Transverse colon (tissue), 4 donors: Measurements from ENCODE around the gene SESN3. TPM values are rescaled to one million over a fixed set of nuclear protein-coding genes. Genes with fewer than 3 reads are reported as not detected.

ENCODE experiments used
- DNase-seq: peaks from one replicate; pipeline ENCODE4 v3.0.0-alpha.2; 2019
- H3K27ac ChIP-seq, 4 donors: fragments of 200-600 bp; sonication (generic); 2 replicates each; pipeline ENCODE4 v1.5.1; 2016 to 2018; ENCODE audit warnings: inconsistent platforms in 4 of 4
- H3K27me3 ChIP-seq: fragments of 200-600 bp; sonication (generic); 2 replicates; pipeline ENCODE4 v1.5.1; 2017; ENCODE audit warnings: inconsistent platforms
- H3K36me3 ChIP-seq, 4 donors: fragments of 200-600 bp; sonication (generic); 2 replicates each; pipeline ENCODE4 v1.5.1; 2017 to 2019; ENCODE audit warnings: inconsistent platforms in 4 of 4
- H3K4me1 ChIP-seq, 4 donors: fragments of 200-600 bp; sonication (generic); 2 replicates each; pipeline ENCODE4 v1.5.1; 2017 to 2020; ENCODE audit warnings: inconsistent platforms in 4 of 4
- H3K4me3 ChIP-seq, 4 donors: fragments of 200-600 bp; sonication (generic); 1 replicate in 1 of 4; 2 replicates in 3 of 4; pipeline versions ENCODE4 v1.5.1 to v1.6.1; 2017 to 2019; ENCODE audit warnings: inconsistent platforms in 4 of 4
- H3K9me3 ChIP-seq, 2 donors: fragments of 200-600 bp; sonication (generic); 2 replicates each; pipeline ENCODE4 v1.5.1; 2017 to 2019; ENCODE audit warnings: inconsistent platforms in 2 of 2
- EP300 ChIP-seq: sonication (generic); formaldehyde crosslinking; IDR thresholded peaks from one replicate; pipeline ENCODE4 v1.6.1; 2017; ENCODE audit warnings: antibody characterized with exemption, low read depth
- POLR2A ChIP-seq: fragments of 450-650 bp; IDR thresholded peaks from one replicate; pipeline ENCODE4 v1.6.1; 2016; ENCODE audit warnings: antibody characterized with exemption, mild to moderate bottlenecking, moderate library complexity
- POLR2AphosphoS5 ChIP-seq, 3 donors: sonication (generic); formaldehyde crosslinking; IDR thresholded peaks; one replicate each; pipeline ENCODE4 v1.6.1; 2016; ENCODE audit warnings: antibody characterized with exemption in 3 of 3
- WGBS, 2 donors: methylation state at CpG; one replicate each; pipeline ENCODE4 v1.1.5; 2018; ENCODE audit warnings: low coverage in 1 of 2; 5-methylcytosine and 5-hydroxymethylcytosine counted together
- in situ Hi-C, 4 donors: fragments of 200-750 bp; cut with MboI; loops; one replicate each; pipeline versions ENCODE4 v1.15.0 to v1.15.1; 2017; ENCODE audit warnings: low sequenced_read_pairs in 3 of 4, low pct_ligation_motif_present in 1 of 4, low pct_unique_long_range_greater_than_20kb in 1 of 4
- intact Hi-C: fragments of 100-400 bp; cut with DNase I; formaldehyde crosslinking; loops from one replicate; pipeline ENCODE4 v1.15.1; 2023; ENCODE audit warnings: low total_unique reads
- total RNA-seq, 4 donors: library from RNA; depleted of rRNA; stranded (reverse); fragments of >200 nt; gene quantifications; one replicate each; pipeline ENCODE4 v1.1.0, GENCODE V29; 2016
- TF ChIP-seq, protein P1 (sequence below), 5 experiments: fragments of 200-600 bp in 3 of 5; fragments of 450-650 bp in 2 of 5; sonication (generic) in 3 of 5; IDR thresholded peaks; 1 replicate in 2 of 5; 2 replicates in 3 of 5; pipeline ENCODE4 v1.5.1; 2016 to 2017; ENCODE audit warnings: antibody characterized with exemption in 5 of 5, inconsistent platforms in 3 of 5, mild to moderate bottlenecking in 2 of 5, moderate library complexity in 1 of 5

The SESN3 gene
- total RNA-seq, 4 donors from 2014 or later, result 3.4 to 16.8 (median 11.0) TPM

DNA sequence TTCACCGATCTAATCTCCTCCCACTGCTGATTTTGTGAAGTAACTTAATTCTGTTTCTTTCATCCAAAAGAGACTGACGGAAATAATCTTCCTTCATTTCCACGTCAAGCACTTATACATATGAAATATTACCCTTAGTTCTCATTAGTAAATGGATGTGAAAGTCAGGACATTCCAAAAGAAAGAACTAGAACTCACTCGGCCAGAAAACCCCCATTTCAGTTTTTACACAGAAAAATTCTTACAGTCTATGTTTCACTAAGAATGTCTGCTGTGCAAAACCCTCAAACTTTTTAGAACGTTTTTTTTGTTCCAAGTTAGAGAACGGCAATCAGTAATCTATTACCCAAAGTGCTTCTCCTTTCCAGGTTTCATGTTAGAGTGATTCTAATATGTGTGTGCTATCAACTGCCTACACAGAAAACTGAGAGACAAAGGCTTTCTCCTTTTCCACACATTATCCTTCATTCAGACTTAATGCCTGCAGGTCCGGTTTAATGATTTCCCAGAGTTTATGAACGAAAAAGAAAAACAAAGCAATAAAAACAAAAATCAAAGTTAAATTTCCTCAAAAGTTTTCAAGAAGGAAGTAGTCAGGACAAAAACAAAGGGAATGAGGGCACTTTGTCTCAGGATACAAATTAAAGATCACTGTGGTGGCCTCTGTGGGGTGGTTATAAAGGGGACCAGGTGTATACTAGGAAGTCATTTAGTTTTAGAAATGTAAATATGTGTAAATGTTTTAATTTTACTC lies 11.3 kb upstream of the SESN3 start:
- H3K27me3 ChIP-seq, result no peaks in the 10 kb centered on the region
- intact Hi-C loops, result no loop called here
- H3K36me3 ChIP-seq, result no peaks in the 10 kb centered on the region
- DNase-seq, result no peak
- TF ChIP-seq POLR2AphosphoS5 (IDR thresholded peaks at IDR 0.05), result no peak
- TF ChIP-seq EP300, result no peak
- TF ChIP-seq, protein P1, sequence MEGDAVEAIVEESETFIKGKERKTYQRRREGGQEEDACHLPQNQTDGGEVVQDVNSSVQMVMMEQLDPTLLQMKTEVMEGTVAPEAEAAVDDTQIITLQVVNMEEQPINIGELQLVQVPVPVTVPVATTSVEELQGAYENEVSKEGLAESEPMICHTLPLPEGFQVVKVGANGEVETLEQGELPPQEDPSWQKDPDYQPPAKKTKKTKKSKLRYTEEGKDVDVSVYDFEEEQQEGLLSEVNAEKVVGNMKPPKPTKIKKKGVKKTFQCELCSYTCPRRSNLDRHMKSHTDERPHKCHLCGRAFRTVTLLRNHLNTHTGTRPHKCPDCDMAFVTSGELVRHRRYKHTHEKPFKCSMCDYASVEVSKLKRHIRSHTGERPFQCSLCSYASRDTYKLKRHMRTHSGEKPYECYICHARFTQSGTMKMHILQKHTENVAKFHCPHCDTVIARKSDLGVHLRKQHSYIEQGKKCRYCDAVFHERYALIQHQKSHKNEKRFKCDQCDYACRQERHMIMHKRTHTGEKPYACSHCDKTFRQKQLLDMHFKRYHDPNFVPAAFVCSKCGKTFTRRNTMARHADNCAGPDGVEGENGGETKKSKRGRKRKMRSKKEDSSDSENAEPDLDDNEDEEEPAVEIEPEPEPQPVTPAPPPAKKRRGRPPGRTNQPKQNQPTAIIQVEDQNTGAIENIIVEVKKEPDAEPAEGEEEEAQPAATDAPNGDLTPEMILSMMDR (IDR thresholded peaks at IDR 0.05), result no peak
- TF ChIP-seq POLR2A, result no peak
- no peaks in the 10 kb centered on the region for H3K9me3 ChIP-seq
- H3K4me3 ChIP-seq, result peak overlapping the region in 1 of 4 donors; percentile 12
- peak overlapping the region; percentile 52 to 70 (median 63) for H3K27ac ChIP-seq
- in situ Hi-C loops, result no loop called here
- 27 to 35% methylated on average over 8 of the region's 8 CpGs for WGBS, 2 donors
- peaks cover 0 to 33% (median 8%) of the 10 kb centered on the region in 4 donors for H3K4me1 ChIP-seq

DNA sequence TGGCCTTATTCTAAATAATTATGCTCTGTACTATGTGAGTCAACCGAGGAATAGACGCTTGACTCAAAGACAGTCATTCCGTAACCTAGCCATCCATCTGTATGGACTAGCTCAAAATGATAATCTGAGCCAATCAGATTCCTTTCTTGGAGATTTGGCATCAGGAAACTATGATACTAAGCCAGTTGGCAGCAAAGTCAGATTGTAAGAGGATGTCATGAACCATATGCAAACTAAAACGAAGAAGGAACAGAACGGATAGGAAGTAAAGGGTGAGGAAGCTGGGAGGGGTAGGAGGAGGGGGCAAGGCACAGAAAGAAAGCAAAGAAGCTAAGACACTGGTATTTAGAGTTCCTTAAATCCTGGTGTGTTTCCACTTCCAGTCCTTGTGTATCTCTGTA lies 10.7 kb upstream of the SESN3 start:
- H3K27me3 ChIP-seq, result no peaks in the 10 kb centered on the region
- in situ Hi-C loops (no loop called here), intact Hi-C loops (no loop called here)
- 32 to 48% methylated on average over 3 to 5 of the region's 5 CpGs for WGBS, 2 donors
- peaks cover 0 to 33% (median 8%) of the 10 kb centered on the region in 4 donors for H3K4me1 ChIP-seq
- TF ChIP-seq, protein P1 (IDR thresholded peaks at IDR 0.05), result no peak
- no peak for TF ChIP-seq EP300
- no peak for TF ChIP-seq POLR2AphosphoS5 (IDR thresholded peaks at IDR 0.05)
- no peak for TF ChIP-seq POLR2A
- H3K4me3 ChIP-seq, result peak overlapping the region in 1 of 4 donors; percentile 12
- no peak for DNase-seq
- peak overlapping the region; percentile 52 to 70 (median 63) for H3K27ac ChIP-seq
- H3K9me3 ChIP-seq, result no peaks in the 10 kb centered on the region
- no peaks in the 10 kb centered on the region for H3K36me3 ChIP-seq

DNA sequence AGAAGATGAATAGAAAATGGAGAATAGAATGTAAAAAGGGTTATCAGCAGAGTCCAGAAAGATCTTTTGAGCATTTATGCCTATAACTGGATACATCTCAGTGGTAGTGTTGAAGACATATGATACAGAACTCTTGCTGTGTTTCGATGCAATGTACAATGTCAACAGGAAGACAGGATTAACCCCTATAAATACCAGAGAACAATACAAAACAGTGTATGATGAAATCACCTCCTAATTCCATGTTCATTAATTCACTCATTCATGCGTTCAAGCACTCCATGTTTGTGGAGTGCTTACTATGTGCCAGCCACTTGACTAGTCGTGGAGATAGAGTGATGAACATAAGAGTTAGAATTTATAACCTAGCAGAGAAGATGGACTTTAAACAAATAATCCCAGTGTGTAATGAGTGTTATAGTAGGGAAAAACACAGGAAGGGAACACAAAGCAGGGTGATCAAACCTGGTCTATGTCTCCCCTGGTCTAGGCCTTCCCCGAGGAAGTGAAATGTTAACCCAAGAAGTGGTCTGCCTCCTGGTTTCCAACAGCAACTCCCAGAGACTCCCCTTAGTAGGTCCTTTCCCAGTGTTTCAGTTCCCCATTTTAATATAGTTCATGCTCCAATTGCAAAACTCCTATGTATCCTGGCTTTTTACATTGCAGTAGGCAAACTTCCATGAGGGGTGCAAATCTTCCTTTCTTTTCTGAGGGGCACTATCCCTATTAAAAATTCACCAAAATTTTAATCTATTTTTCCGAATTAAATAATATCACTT lies 9.1 kb upstream of the SESN3 start:
- Histone ChIP-seq H3K4me3 (no peak overlapping the region), H3K9me3 (no peaks in the 10 kb centered on the region), H3K27ac (no peak overlapping the region), H3K27me3 (no peaks in the 10 kb centered on the region), H3K4me1 (peaks cover 0 to 33% (median 8%) of the 10 kb centered on the region in 4 donors), H3K36me3 (no peaks in the 10 kb centered on the region)
- intact Hi-C loops (loop anchor here (10.0 kb wide), 1 partner anchor 95 kb away; no protein-coding TSS in a partner anchor), in situ Hi-C loops (loop anchor here in 1 of 4 donors (10.0 kb wide), 1 partner anchor 465 kb away; no protein-coding TSS in a partner anchor)
- DNase-seq, result no peak
- TF ChIP-seq, protein P1 (IDR thresholded peaks at IDR 0.05), result no peak
- no peak for TF ChIP-seq POLR2AphosphoS5 (IDR thresholded peaks at IDR 0.05)
- TF ChIP-seq EP300, result no peak
- no peak for TF ChIP-seq POLR2A
- 84 to 91% methylated on average over 5 of the region's 5 CpGs for WGBS, 2 donors

DNA sequence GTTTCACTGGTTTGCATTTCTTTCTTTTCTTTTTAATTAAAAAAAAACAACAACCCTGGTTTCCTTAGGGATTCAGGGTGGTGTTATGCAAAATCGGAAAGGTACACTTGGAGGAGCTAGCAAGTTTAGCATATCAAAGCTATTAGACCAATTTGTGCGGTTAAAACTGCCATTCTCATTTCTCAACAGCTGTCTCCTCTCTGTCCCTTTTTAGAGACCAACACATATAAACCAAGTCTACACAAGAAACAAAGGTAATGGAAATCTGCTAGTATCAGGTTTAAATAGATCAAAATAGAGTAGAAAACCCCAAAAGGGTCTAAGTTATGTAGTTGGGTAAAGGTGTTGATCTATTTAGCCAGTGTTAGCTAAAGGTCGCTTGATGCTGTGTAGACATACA lies 1.7 kb upstream of the SESN3 start:
- Histone ChIP-seq H3K9me3 (no peaks in the 10 kb centered on the region), H3K36me3 (no peaks in the 10 kb centered on the region), H3K4me3 (peak overlapping the region in 3 of 4 donors; percentile 23 to 98 (median 96)), H3K27ac (peak overlapping the region; percentile 85 to 95 (median 90)), H3K27me3 (no peaks in the 10 kb centered on the region), H3K4me1 (peaks cover 6 to 46% (median 9%) of the 10 kb centered on the region in 4 donors)
- TF ChIP-seq, protein P1 (IDR thresholded peaks at IDR 0.05), result no peak
- in situ Hi-C loops, result loop anchor here in 1 of 4 donors (10.0 kb wide), 1 partner anchor 472 kb away; no protein-coding TSS in a partner anchor
- WGBS, 2 donors, result 62 to 64% methylated on average over 3 of the region's 3 CpGs
- intact Hi-C loops, result loop anchor here (10.0 kb wide), 1 partner anchor 102 kb away; no protein-coding TSS in a partner anchor
- no peak for DNase-seq
